Stimulated activated CD8-positive, alpha-beta memory T cell treated with anti-CD3 and anti-CD28 coated beads, Interleukin-12 subunit alpha, Interleukin-12 subunit beta, amount 100 ng/mL, for 1 hour (primary cell): Measurements from ENCODE around the gene C2orf68.
"Not testable (repeated sequence)": the region's sequence is repeated elsewhere in the genome, so short reads cannot be mapped to it uniquely, and the experiment has no call there.

Experiments
- DNase-seq: peaks from one replicate; pipeline ENCODE4 v3.0.0-alpha.2; 2020; ENCODE audit warnings: low read depth

C2orf68 gene

GRCh38 chr2:85631316-85631715 lies 19.4 kb upstream of the C2orf68 start:
- DNase-seq: no peak

- DNase-seq: no peak
These were observed 16.8 kb upstream of the C2orf68 start for GRCh38 chr2:85628658-85629057.

- DNase-seq: no peak
These were observed 12.1 kb upstream of the C2orf68 start for GRCh38 chr2:85623991-85624390.

- no peak for DNase-seq
These were observed 9.5 kb upstream of the C2orf68 start for GRCh38 chr2:85621338-85621737.

GRCh38 chr2:85619617-85620016 lies 7.8 kb upstream of the C2orf68 start:
- no peak for DNase-seq

- DNase-seq: not testable (repeated sequence)
These were observed 5.9 kb upstream of the C2orf68 start for GRCh38 chr2:85617723-85618122.

- no peak for DNase-seq
These were observed 3.5 kb upstream of the C2orf68 start for GRCh38 chr2:85615413-85615728.

GRCh38 chr2:85614757-85615156 lies 2.9 kb upstream of the C2orf68 start:
- DNase-seq: not testable (repeated sequence)

GRCh38 chr2:85613717-85614515 lies 2.0 kb upstream of the C2orf68 start:
- DNase-seq: no peak

- DNase-seq: no peak
These were observed 605 bp downstream of the C2orf68 start for GRCh38 chr2:85611217-85611704.

GRCh38 chr2:85607268-85608215 lies 4.3 kb downstream of the C2orf68 start:
- no peak for DNase-seq

- DNase-seq: no peak
These were observed 5.8 kb downstream of the C2orf68 start for GRCh38 chr2:85606116-85606455.

- DNase-seq: no peak
These were observed 6.3 kb downstream of the C2orf68 start for GRCh38 chr2:85605406-85606115.

GRCh38 chr2:85604568-85605339 lies 7.1 kb downstream of the C2orf68 start:
- DNase-seq: no peak

GRCh38 chr2:85604133-85604444 lies 7.8 kb downstream of the C2orf68 start:
- DNase-seq: not testable (repeated sequence)

- peak; percentile 77 for DNase-seq
These were observed 9.2 kb downstream of the C2orf68 start, which contains the start of gene TMEM150A for GRCh38 chr2:85602476-85603234. Gene TMEM150A (minus strand): TSS chr2:85602698. CDS start chr2:85601948, 750 bp downstream.

- DNase-seq: no peak
These were observed 9.9 kb downstream of the C2orf68 start for GRCh38 chr2:85601771-85602475.

- DNase-seq: no peak
These were observed 10.7 kb downstream of the C2orf68 start for GRCh38 chr2:85600951-85601770.

GRCh38 chr2:85600235-85600575 lies 11.7 kb downstream of the C2orf68 start:
- DNase-seq: no peak
